Neural cell (in vitro differentiated cells): ENCODE results near the gene GDPD2. TPM values are rescaled to one million over a fixed set of nuclear protein-coding genes. Genes with fewer than 3 reads are reported as not detected.

ENCODE experiments used
- H2AFZ ChIP-seq: fragments of 200-600, 300-800 bp; sonication (generic), shearing (Covaris generic); 2 replicates; pipeline ENCODE4 v1.6.0; 2014; ENCODE audit warnings: low read depth, mild to moderate bottlenecking, antibody characterized with exemption, low read length, moderate library complexity
- H3F3A ChIP-seq: fragments of 200-600 bp; shearing (Covaris generic); 2 replicates; pipeline ENCODE4 v1.6.1; 2016; ENCODE audit warnings: mild to moderate bottlenecking, moderate library complexity, mixed read lengths, antibody characterized with exemption, low read length; ENCODE audit not compliant: insufficient read depth, poor library complexity, severe bottlenecking
- H3K27ac ChIP-seq: fragments of 200-600, 300-800 bp; sonication (generic), shearing (Covaris generic); 2 replicates; pipeline ENCODE4 v1.5.1; 2014; ENCODE audit warnings: mild to moderate bottlenecking, low read length, moderate library complexity
- H3K27me3 ChIP-seq: fragments of 300-800, 200-600 bp; sonication (generic), shearing (Covaris generic); 2 replicates; pipeline ENCODE4 v1.6.0; 2014; ENCODE audit warnings: mild to moderate bottlenecking, low read depth, low read length, moderate library complexity; ENCODE audit not compliant: insufficient read depth
- H3K36me3 ChIP-seq: fragments of 300-800, 200-600 bp; sonication (generic), shearing (Covaris generic); 2 replicates; pipeline ENCODE4 v1.5.1; 2014; ENCODE audit warnings: mild to moderate bottlenecking, antibody characterized with exemption, low read length, moderate library complexity; ENCODE audit not compliant: insufficient read depth
- H3K4me2 ChIP-seq: fragments of 300-800, 200-600 bp; sonication (generic), shearing (Covaris generic); 2 replicates; pipeline ENCODE4 v1.6.0; 2014; ENCODE audit warnings: mild to moderate bottlenecking, low read length
- H3K4me3 ChIP-seq: fragments of 300-800, 200-600 bp; sonication (generic), shearing (Covaris generic); 2 replicates; pipeline ENCODE4 v1.5.1; 2014; ENCODE audit warnings: mild to moderate bottlenecking, low read length, moderate library complexity
- H3K79me2 ChIP-seq: fragments of 200-600 bp; shearing (Covaris generic); replicated peaks from 2 replicates; pipeline ENCODE4 v1.6.0; 2014; ENCODE audit warnings: mild to moderate bottlenecking, low read length, moderate library complexity; ENCODE audit not compliant: insufficient read depth
- H3K9ac ChIP-seq: fragments of 300-800, 200-600 bp; sonication (generic), shearing (Covaris generic); 2 replicates; pipeline ENCODE4 v1.6.1; 2016; ENCODE audit warnings: mild to moderate bottlenecking, low read length, mixed read lengths
- H3K9me2 ChIP-seq: fragments of 200-600 bp; shearing (Covaris generic); 2 replicates; pipeline ENCODE4 v1.6.1; 2016; ENCODE audit warnings: mild to moderate bottlenecking, low read length, mixed read lengths; ENCODE audit not compliant: insufficient read depth
- H3K9me3 ChIP-seq: fragments of 200-600, 300-800 bp; sonication (generic), shearing (Covaris generic); 2 replicates; pipeline ENCODE4 v1.6.1; 2016; ENCODE audit warnings: mild to moderate bottlenecking, mixed run types, low read length, moderate library complexity, mixed read lengths
- H4K20me1 ChIP-seq: fragments of 200-600 bp; shearing (Covaris generic); 2 replicates; pipeline ENCODE4 v1.6.1; 2016; ENCODE audit warnings: mild to moderate bottlenecking, mixed run types; ENCODE audit not compliant: insufficient read depth
- EP300 ChIP-seq: fragments of 450-650 bp; conservative IDR thresholded peaks from 2 replicates; pipeline ENCODE4 v1.6.1; 2014; ENCODE audit warnings: antibody characterized with exemption, mild to moderate bottlenecking, moderate library complexity; ENCODE audit not compliant: poor library complexity, severe bottlenecking
- EZH2 ChIP-seq: fragments of 200-600, 300-800 bp; shearing (Covaris generic), sonication (generic); IDR thresholded peaks from 2 replicates; pipeline ENCODE4 v1.6.1; 2014; ENCODE audit warnings: antibody characterized with exemption, low read length, borderline replicate concordance, mild to moderate bottlenecking; ENCODE audit not compliant: insufficient read depth, poor library complexity, severe bottlenecking
- MXI1 ChIP-seq: fragments of 450-650 bp; conservative IDR thresholded peaks from 2 replicates; pipeline ENCODE4 v1.6.1; 2014; ENCODE audit warnings: antibody characterized with exemption, mild to moderate bottlenecking; ENCODE audit not compliant: poor library complexity, severe bottlenecking
- POLR2AphosphoS5 ChIP-seq: IDR thresholded peaks from 2 replicates; pipeline ENCODE4 v1.6.1; 2012
- RAD21 ChIP-seq: fragments of 450-650 bp; conservative IDR thresholded peaks from 2 replicates; pipeline ENCODE4 v1.6.1; 2014; ENCODE audit warnings: antibody characterized with exemption, mild to moderate bottlenecking, moderate library complexity
- REST ChIP-seq: IDR thresholded peaks from 2 replicates; pipeline ENCODE4 v1.6.1; 2012; ENCODE audit warnings: borderline replicate concordance
- SMC3 ChIP-seq: fragments of 450-650 bp; conservative IDR thresholded peaks from 2 replicates; pipeline ENCODE4 v1.6.1; 2014; ENCODE audit warnings: antibody characterized with exemption, mild to moderate bottlenecking, moderate library complexity; ENCODE audit not compliant: poor library complexity
- TAF1 ChIP-seq: IDR thresholded peaks from 2 replicates; pipeline ENCODE4 v1.6.1; 2012; ENCODE audit warnings: low read depth
- polyA plus RNA-seq: library from polyadenylated mRNA; depleted of rRNA; stranded (reverse); fragments of >200 nt; gene quantifications from 2 replicates; pipeline ENCODE4 v1.2.3, GENCODE V29; 2014
- TF ChIP-seq, protein P1 (sequence below): fragments of 450-650 bp; IDR thresholded peaks from 2 replicates; pipeline ENCODE4 v1.5.1; 2014; ENCODE audit warnings: antibody characterized with exemption, mild to moderate bottlenecking, moderate library complexity; ENCODE audit not compliant: poor library complexity, severe bottlenecking

The GDPD2 gene
- polyA plus RNA-seq, 1 donor from 2014 or later: not detected

DNA sequence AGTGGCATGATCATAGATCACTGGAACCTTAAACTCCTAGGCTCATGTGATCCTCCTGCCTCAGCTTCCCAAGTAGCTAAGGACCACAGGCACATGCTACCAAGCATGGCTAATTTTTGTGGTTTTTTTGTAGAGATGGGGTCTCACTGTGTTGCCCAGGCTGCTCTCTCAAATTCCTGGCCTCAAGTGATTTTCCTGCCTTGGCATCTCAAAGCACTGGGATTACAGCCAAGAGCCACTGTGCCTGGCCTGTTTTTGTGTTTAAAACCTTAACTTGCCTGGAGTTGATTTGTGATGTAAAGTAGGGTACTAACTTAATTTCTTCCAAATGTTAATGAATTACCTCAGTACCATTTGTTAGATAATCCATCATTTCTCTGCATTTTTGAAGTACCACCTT lies 43.9 kb downstream of the GDPD2 start:
- no peak for TF ChIP-seq EZH2
- no peak for TF ChIP-seq MXI1
- no peak for TF ChIP-seq EP300
- TF ChIP-seq TAF1: no peak
- no peak for TF ChIP-seq REST
- TF ChIP-seq SMC3: no peak
- TF ChIP-seq, protein P1, sequence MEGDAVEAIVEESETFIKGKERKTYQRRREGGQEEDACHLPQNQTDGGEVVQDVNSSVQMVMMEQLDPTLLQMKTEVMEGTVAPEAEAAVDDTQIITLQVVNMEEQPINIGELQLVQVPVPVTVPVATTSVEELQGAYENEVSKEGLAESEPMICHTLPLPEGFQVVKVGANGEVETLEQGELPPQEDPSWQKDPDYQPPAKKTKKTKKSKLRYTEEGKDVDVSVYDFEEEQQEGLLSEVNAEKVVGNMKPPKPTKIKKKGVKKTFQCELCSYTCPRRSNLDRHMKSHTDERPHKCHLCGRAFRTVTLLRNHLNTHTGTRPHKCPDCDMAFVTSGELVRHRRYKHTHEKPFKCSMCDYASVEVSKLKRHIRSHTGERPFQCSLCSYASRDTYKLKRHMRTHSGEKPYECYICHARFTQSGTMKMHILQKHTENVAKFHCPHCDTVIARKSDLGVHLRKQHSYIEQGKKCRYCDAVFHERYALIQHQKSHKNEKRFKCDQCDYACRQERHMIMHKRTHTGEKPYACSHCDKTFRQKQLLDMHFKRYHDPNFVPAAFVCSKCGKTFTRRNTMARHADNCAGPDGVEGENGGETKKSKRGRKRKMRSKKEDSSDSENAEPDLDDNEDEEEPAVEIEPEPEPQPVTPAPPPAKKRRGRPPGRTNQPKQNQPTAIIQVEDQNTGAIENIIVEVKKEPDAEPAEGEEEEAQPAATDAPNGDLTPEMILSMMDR: no peak
- TF ChIP-seq RAD21: no peak
- TF ChIP-seq POLR2AphosphoS5: no peak
- Histone ChIP-seq H3K4me3 (no peak overlapping the region), H2AFZ (no peak overlapping the region), H3K27ac (no peak overlapping the region), H3F3A (no peaks in the 10 kb centered on the region), H3K36me3 (no peaks in the 10 kb centered on the region), H3K9me3 (no peaks in the 10 kb centered on the region), H3K9ac (no peak overlapping the region), H3K79me2 (peaks cover 15% of the 10 kb centered on the region), H3K27me3 (no peaks in the 10 kb centered on the region), H3K4me2 (no peak overlapping the region), H3K9me2 (no peaks in the 10 kb centered on the region), H4K20me1 (no peaks in the 10 kb centered on the region)

DNA sequence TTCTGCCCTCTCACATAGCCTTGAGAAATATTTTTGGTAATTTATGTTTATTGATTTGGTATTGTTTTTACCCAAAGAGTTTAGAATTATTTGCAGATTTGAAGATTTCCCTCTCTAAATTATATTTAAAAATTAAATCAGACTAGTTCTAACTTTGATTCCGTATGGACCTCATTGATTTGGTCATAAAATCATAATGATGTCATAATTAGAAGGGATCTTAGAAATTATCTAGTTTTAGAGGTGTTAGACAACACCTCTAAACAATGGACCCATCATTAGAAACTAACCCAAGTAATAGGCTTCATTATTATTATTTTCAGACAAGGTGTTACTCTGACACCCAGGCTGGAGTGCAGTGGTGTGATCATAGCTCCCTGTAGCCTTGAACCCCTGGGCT lies 45.6 kb downstream of the GDPD2 start:
- H3K9me2 ChIP-seq: no peaks in the 10 kb centered on the region
- H3K36me3 ChIP-seq: no peaks in the 10 kb centered on the region
- no peaks in the 10 kb centered on the region for H4K20me1 ChIP-seq
- H3K4me2 ChIP-seq: no peak overlapping the region
- no peak overlapping the region for H3K9ac ChIP-seq
- no peaks in the 10 kb centered on the region for H3K27me3 ChIP-seq
- H3K4me3 ChIP-seq: no peak overlapping the region
- TF ChIP-seq EZH2 (no peak), REST (no peak), EP300 (no peak), SMC3 (no peak), RAD21 (no peak), MXI1 (no peak), TAF1 (no peak), POLR2AphosphoS5 (no peak)
- TF ChIP-seq, protein P1: no peak
- H2AFZ ChIP-seq: no peak overlapping the region
- no peak overlapping the region for H3K27ac ChIP-seq
- no peaks in the 10 kb centered on the region for H3F3A ChIP-seq
- no peaks in the 10 kb centered on the region for H3K9me3 ChIP-seq
- peaks cover 9% of the 10 kb centered on the region for H3K79me2 ChIP-seq
